CD14-positive monocyte (primary cell): ENCODE measurements around the gene CDK18. TPM values are rescaled to one million over a fixed set of nuclear protein-coding genes. Genes with fewer than 3 reads are reported as not detected.

Experiments
- DNase-seq, 3 donors: peaks; one replicate each; pipeline ENCODE4 v3.0.0-alpha.2; 2011 to 2022
- H2AFZ ChIP-seq: 2 replicates; pipeline ENCODE4 v1.6.0; 2012; ENCODE audit warnings: mild to moderate bottlenecking, low read depth, low read length, inconsistent platforms; ENCODE audit not compliant: insufficient read depth, poor library complexity, severe bottlenecking
- H3K27ac ChIP-seq, 2 donors: 1 replicate in 1 of 2; 2 replicates in 1 of 2; pipeline ENCODE4 v1.5.1; 2012 to 2013; ENCODE audit warnings: low read length in 2 of 2, control low read depth in 1 of 2, inconsistent platforms in 1 of 2, low read depth in 1 of 2, mild to moderate bottlenecking in 1 of 2
- H3K27me3 ChIP-seq, 2 donors: one replicate each; pipeline versions ENCODE4 v1.6.0 to v1.6.1; 2011 to 2013; ENCODE audit warnings: low read length in 2 of 2; ENCODE audit not compliant: control insufficient read depth in 2 of 2, insufficient read depth in 2 of 2
- H3K36me3 ChIP-seq, 2 donors: replicated peaks in 1 of 2; 1 replicate in 1 of 2; 2 replicates in 1 of 2; pipeline versions ENCODE4 v1.5.1 to v1.6.1; 2012 to 2013; ENCODE audit warnings: low read length in 2 of 2, control low read depth in 1 of 2, inconsistent platforms in 1 of 2, mild to moderate bottlenecking in 1 of 2; ENCODE audit not compliant: insufficient read depth in 2 of 2, control insufficient read depth in 1 of 2
- H3K4me1 ChIP-seq, 2 donors: 1 replicate in 1 of 2; 2 replicates in 1 of 2; pipeline versions ENCODE4 v1.5.1 to v1.6.1; 2012 to 2013; ENCODE audit warnings: low read length in 2 of 2, control low read depth in 1 of 2, inconsistent platforms in 1 of 2, mild to moderate bottlenecking in 1 of 2, moderate library complexity in 1 of 2; ENCODE audit not compliant: insufficient read depth in 2 of 2, control insufficient read depth in 1 of 2
- H3K4me2 ChIP-seq: replicated peaks from 2 replicates; pipeline ENCODE3; 2012; ENCODE audit warnings: low read length, moderate library complexity, mild to moderate bottlenecking; ENCODE audit not compliant: poor library complexity, severe bottlenecking; ENCODE audit errors: extremely low read depth
- H3K4me3 ChIP-seq, 3 experiments: fragments of 200-600 bp in 1 of 3; sonication (generic) in 1 of 3; replicated peaks in 1 of 3; 1 replicate in 2 of 3; 2 replicates in 1 of 3; pipeline ENCODE4 v1.5.1; 2011 to 2013; ENCODE audit warnings: low read length in 3 of 3, mild to moderate bottlenecking in 3 of 3, control low read depth in 2 of 3, low read depth in 2 of 3, inconsistent platforms in 1 of 3, moderate library complexity in 1 of 3
- H3K79me2 ChIP-seq: 2 replicates; pipeline ENCODE4 v1.6.0; 2012; ENCODE audit warnings: mild to moderate bottlenecking, control low read depth, inconsistent platforms, low read length, moderate library complexity; ENCODE audit not compliant: insufficient read depth
- H3K9ac ChIP-seq: 2 replicates; pipeline ENCODE4 v1.6.0; 2017; ENCODE audit warnings: low read length, mild to moderate bottlenecking; ENCODE audit not compliant: insufficient read depth, poor library complexity, severe bottlenecking
- H3K9me3 ChIP-seq, 2 donors: replicated peaks in 1 of 2; 1 replicate in 1 of 2; 2 replicates in 1 of 2; pipeline versions ENCODE4 v1.5.1 to v1.6.1; 2012 to 2013; ENCODE audit warnings: low read length in 2 of 2, control low read depth in 1 of 2; ENCODE audit not compliant: control insufficient read depth in 1 of 2, insufficient read depth in 1 of 2
- H4K20me1 ChIP-seq: 2 replicates; pipeline ENCODE4 v1.6.0; 2012; ENCODE audit warnings: mild to moderate bottlenecking, low read length, control low read depth, moderate library complexity; ENCODE audit not compliant: insufficient read depth
- H3K27ac Mint-ChIP-seq, 7 donors: one replicate each; pipeline ENCODE4 v1.8.0; 2020; ENCODE audit warnings: mild to moderate bottlenecking in 7 of 7, mixed read lengths in 7 of 7, moderate library complexity in 6 of 7, inconsistent platforms in 2 of 7
- H3K27me3 Mint-ChIP-seq, 3 donors: one replicate each; pipeline ENCODE4 v1.8.0; 2021 to 2022; ENCODE audit warnings: low read depth in 3 of 3, mild to moderate bottlenecking in 3 of 3, mixed read lengths in 3 of 3, moderate library complexity in 3 of 3, inconsistent platforms in 1 of 3
- H3K36me3 Mint-ChIP-seq, 2 donors: one replicate each; pipeline ENCODE4 v1.8.0; 2020; ENCODE audit warnings: mixed read lengths in 2 of 2, inconsistent platforms in 1 of 2, mild to moderate bottlenecking in 1 of 2
- H3K4me1 Mint-ChIP-seq: one replicate; pipeline ENCODE4 v1.8.0; 2020; ENCODE audit warnings: mild to moderate bottlenecking, mixed read lengths
- H3K4me3 Mint-ChIP-seq, 2 donors: one replicate each; pipeline ENCODE4 v1.8.0; 2020; ENCODE audit warnings: mild to moderate bottlenecking in 2 of 2, mixed read lengths in 2 of 2, moderate library complexity in 1 of 2
- H3K9me3 Mint-ChIP-seq, 7 donors: one replicate each; pipeline ENCODE4 v1.8.0; 2020 to 2022; ENCODE audit warnings: mixed read lengths in 7 of 7, mild to moderate bottlenecking in 6 of 7, moderate library complexity in 6 of 7, inconsistent platforms in 2 of 7
- WGBS: methylation state at CpG from one replicate; pipeline ENCODE4 v1.1.5; 2013; ENCODE audit warnings: missing lambda C conversion rate; ENCODE audit not compliant: insufficient coverage; 5-methylcytosine and 5-hydroxymethylcytosine counted together
- intact Hi-C, 2 donors: fragments of 100-400 bp; cut with micrococcal nuclease; formaldehyde crosslinking; loops; one replicate each; pipeline versions ENCODE4 v1.15.0 to v1.15.1; 2023
- polyA plus RNA-seq, 3 donors: library from polyadenylated mRNA; depleted of rRNA in 1 of 3; unstranded in 2 of 3; stranded (reverse) in 1 of 3; fragments of 300-500 nt in 2 of 3; fragments of >200 nt in 1 of 3; fragmentation: Illumina TruSeq in 2 of 3; gene quantifications; 1 replicate in 2 of 3; 2 replicates in 1 of 3; pipeline ENCODE4 v1.2.3, GENCODE V29; 2012 to 2021
- TF ChIP-seq, protein P1 (sequence below): fragments of 200-600 bp; IDR thresholded peaks from one replicate; pipeline ENCODE4 v1.8.0; 2022; ENCODE audit warnings: antibody characterized with exemption, mild to moderate bottlenecking

Gene CDK18
- polyA plus RNA-seq, 3 donors = 0.48 to 4.4 (median 0.66) TPM

DNA sequence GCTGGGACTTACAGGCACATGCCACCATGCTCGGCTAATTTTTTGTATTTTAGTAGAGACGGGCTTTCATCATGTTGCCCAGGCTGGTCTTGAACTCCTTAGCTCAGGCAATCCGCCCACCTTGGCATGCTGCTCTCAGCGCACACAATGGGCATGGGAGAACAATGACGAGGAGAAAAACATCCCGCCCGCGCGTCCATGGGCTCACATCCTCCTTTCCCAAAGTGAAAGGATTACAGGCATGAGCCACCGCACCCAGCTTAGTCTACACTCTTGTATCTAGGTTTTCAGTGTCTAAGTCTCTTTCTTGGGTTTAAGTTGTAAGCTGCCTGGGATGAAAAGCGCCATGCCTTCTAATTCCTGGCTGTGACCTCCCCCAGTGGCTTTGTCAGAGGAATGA, 37.9 kb downstream of the CDK18 start:
- TF ChIP-seq, protein P1, sequence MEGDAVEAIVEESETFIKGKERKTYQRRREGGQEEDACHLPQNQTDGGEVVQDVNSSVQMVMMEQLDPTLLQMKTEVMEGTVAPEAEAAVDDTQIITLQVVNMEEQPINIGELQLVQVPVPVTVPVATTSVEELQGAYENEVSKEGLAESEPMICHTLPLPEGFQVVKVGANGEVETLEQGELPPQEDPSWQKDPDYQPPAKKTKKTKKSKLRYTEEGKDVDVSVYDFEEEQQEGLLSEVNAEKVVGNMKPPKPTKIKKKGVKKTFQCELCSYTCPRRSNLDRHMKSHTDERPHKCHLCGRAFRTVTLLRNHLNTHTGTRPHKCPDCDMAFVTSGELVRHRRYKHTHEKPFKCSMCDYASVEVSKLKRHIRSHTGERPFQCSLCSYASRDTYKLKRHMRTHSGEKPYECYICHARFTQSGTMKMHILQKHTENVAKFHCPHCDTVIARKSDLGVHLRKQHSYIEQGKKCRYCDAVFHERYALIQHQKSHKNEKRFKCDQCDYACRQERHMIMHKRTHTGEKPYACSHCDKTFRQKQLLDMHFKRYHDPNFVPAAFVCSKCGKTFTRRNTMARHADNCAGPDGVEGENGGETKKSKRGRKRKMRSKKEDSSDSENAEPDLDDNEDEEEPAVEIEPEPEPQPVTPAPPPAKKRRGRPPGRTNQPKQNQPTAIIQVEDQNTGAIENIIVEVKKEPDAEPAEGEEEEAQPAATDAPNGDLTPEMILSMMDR = no peak
- peaks cover 0 to 16% of the 10 kb centered on the region in 2 donors for H3K9me3 ChIP-seq
- H3K36me3 ChIP-seq = no peaks in the 10 kb centered on the region
- H2AFZ ChIP-seq = no peak overlapping the region
- H3K4me3 ChIP-seq = no peak overlapping the region
- no peaks in the 10 kb centered on the region for H4K20me1 ChIP-seq
- Mint-ChIP-seq H3K4me1 (peaks cover 36% of the 10 kb centered on the region), H3K27ac (peak overlapping the region in 1 of 7 donors; percentile 1), H3K27me3 (peaks cover 35 to 46% (median 35%) of the 10 kb centered on the region in 3 donors), H3K9me3 (peaks cover 3 to 14% (median 10%) of the 10 kb centered on the region in 7 donors), H3K36me3 (peaks cover 0 to 3% of the 10 kb centered on the region in 2 donors), H3K4me3 (no peak overlapping the region)
- H3K9ac ChIP-seq = no peak overlapping the region
- no peak overlapping the region for H3K4me2 ChIP-seq
- no peak for DNase-seq
- peaks cover 33 to 40% of the 10 kb centered on the region in 2 donors for H3K4me1 ChIP-seq
- peaks cover 6 to 28% of the 10 kb centered on the region in 2 donors for H3K27me3 ChIP-seq
- 94% methylated on average over 3 of the region's 11 CpGs for WGBS
- intact Hi-C loops = no loop called here
- no peak overlapping the region for H3K27ac ChIP-seq
- no peaks in the 10 kb centered on the region for H3K79me2 ChIP-seq

DNA sequence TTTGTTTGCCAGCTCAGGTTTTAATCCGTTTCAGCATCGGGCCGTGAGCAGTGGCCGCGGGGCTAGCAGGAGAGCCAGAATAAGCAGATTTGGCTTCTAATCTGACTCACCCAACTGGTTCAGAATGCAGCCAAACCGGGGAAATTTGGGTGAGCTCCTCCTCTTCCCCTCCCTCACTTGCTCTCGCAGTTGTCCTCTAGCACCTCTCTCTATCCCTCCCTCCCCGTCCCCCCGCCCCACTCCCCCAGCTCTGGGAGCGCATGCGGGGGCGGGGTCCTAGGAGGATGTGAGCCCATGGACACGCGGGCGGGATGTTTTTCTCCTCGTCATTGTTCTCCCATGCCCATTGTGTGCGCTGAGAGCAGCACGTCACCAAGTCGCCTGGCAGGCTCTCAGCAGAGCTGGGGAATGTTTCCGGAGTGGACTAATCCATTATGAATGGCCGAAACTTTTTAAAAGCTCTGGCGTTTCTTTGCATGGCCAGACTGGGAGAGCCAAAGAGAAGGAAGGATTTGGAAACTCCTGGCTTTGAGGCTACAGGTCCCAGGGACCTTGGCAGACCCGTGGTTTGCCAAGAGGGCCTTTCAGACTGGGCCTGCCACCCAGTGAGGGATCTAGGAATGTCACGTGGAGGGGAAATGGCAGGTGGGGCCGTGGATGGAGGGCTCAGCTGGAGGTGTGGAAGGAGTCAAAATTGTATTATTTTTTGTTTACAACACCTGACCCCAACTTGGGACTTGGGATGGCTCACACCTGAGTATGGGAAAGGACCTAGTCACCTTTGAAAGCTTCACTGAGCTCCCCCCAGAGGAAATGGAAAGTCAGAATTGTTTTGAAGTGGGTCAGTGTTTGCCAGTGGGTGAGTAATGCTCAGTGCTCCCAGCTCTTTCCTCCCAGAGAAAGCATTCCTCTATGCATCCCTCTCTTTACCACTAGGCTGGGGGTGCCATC, 39.2 kb downstream of the CDK18 start:
- peaks cover 0 to 3% of the 10 kb centered on the region in 2 donors for H3K36me3 Mint-ChIP-seq
- intact Hi-C loops = no loop called here
- H3K27ac ChIP-seq = no peak overlapping the region
- peaks cover 6 to 28% of the 10 kb centered on the region in 2 donors for H3K27me3 ChIP-seq
- no peak overlapping the region for H3K9ac ChIP-seq
- peak overlapping the region; percentile 60 to 82 for H3K4me3 Mint-ChIP-seq
- H3K4me3 ChIP-seq = peak overlapping the region in 1 of 3 experiments; percentile 47
- TF ChIP-seq, protein P1 = no peak
- peaks cover 23 to 28% of the 10 kb centered on the region in 2 donors for H3K4me1 ChIP-seq
- no peaks in the 10 kb centered on the region for H4K20me1 ChIP-seq
- no peaks in the 10 kb centered on the region for H3K36me3 ChIP-seq
- peaks cover 3 to 14% (median 10%) of the 10 kb centered on the region in 7 donors for H3K9me3 Mint-ChIP-seq
- H2AFZ ChIP-seq = peak overlapping the region; percentile 66
- H3K4me2 ChIP-seq = peak overlapping the region; percentile 57
- WGBS = 1% methylated on average over 16 of the region's 25 CpGs
- H3K4me1 Mint-ChIP-seq = peaks cover 28% of the 10 kb centered on the region
- peak; percentile 49 to 85 (median 53) for DNase-seq
- H3K27ac Mint-ChIP-seq = peak overlapping the region in 5 of 7 donors; percentile 21 to 82 (median 64)
- H3K27me3 Mint-ChIP-seq = peaks cover 37 to 55% (median 44%) of the 10 kb centered on the region in 3 donors
- H3K79me2 ChIP-seq = no peaks in the 10 kb centered on the region
- peaks cover 0 to 16% of the 10 kb centered on the region in 2 donors for H3K9me3 ChIP-seq
